SK-N-SH (cell line): ENCODE data around the gene MYO1E. TPM values are rescaled to one million over a fixed set of nuclear protein-coding genes. Genes with fewer than 3 reads are reported as not detected.

Experiments used
- CTCF ChIA-PET: fragments of 300-600, 350-600 bp; formaldehyde crosslinking; extraction: SDS; loops from one replicate; lab custom pipeline; 2021; lab: Yijun Ruan, JAX
- POLR2A ChIA-PET: fragments of 350-600 bp; sonication (Branson Sonifier 250); formaldehyde crosslinking; extraction: SDS; loops from one replicate; lab custom pipeline; 2020; ENCODE audit warnings: antibody characterized with exemption, inconsistent platforms; lab: Yijun Ruan, JAX
- DNase-seq: peaks from one replicate; pipeline ENCODE4 v3.0.0; 2012
- H2AFZ ChIP-seq: fragments of 200-600 bp; sonication (generic); 2 replicates; pipeline ENCODE4 v1.8.1; 2016; ENCODE audit warnings: antibody characterized with exemption, mild to moderate bottlenecking, low read depth
- H3F3A ChIP-seq: fragments of 200-600 bp; sonication (generic); replicated peaks from 2 replicates; pipeline ENCODE3; 2016; ENCODE audit warnings: antibody characterized with exemption, mild to moderate bottlenecking; ENCODE audit not compliant: insufficient read depth
- H3K27ac ChIP-seq, 2 experiments: fragments of 200-500 bp in 1 of 2; fragments of 200-600 bp in 1 of 2; sonication (Bioruptor generic) in 1 of 2; sonication (generic), shearing (Covaris generic) in 1 of 2; 2 replicates each; pipeline versions ENCODE4 v1.5.1 to v1.6.1; 2014 to 2016; ENCODE audit warnings: low read depth in 2 of 2, inconsistent platforms in 1 of 2, low read length in 1 of 2, mild to moderate bottlenecking in 1 of 2, mixed read lengths in 1 of 2
- H3K27me3 ChIP-seq: fragments of 200-600 bp; sonication (generic), shearing (Covaris generic); 2 replicates; pipeline ENCODE4 v1.6.1; 2016; ENCODE audit warnings: mixed run types; ENCODE audit not compliant: insufficient read depth
- H3K36me3 ChIP-seq, 2 experiments: fragments of 200-500 bp in 1 of 2; fragments of 200-600 bp in 1 of 2; sonication (Bioruptor generic) in 1 of 2; sonication (generic) in 1 of 2; replicated peaks in 1 of 2; 2 replicates each; pipeline versions ENCODE3 to v1.5.1; 2014 to 2016; ENCODE audit warnings: low read length in 1 of 2, mild to moderate bottlenecking in 1 of 2; ENCODE audit not compliant: insufficient read depth in 2 of 2, control insufficient read depth in 1 of 2
- H3K4me1 ChIP-seq, 2 experiments: fragments of 200-500 bp in 1 of 2; fragments of 200-600 bp in 1 of 2; sonication (Bioruptor generic) in 1 of 2; sonication (generic), shearing (Covaris generic) in 1 of 2; 2 replicates each; pipeline versions ENCODE4 v1.5.1 to v1.6.1; 2014 to 2016; ENCODE audit warnings: low read depth in 1 of 2, low read length in 1 of 2, mixed run types in 1 of 2; ENCODE audit not compliant: insufficient read depth in 2 of 2, control insufficient read depth in 1 of 2
- H3K4me2 ChIP-seq: fragments of 200-600 bp; sonication (generic), shearing (Covaris generic); 2 replicates; pipeline ENCODE4 v1.6.1; 2017; ENCODE audit warnings: mixed run types
- H3K4me3 ChIP-seq, 2 experiments: fragments of 200-500 bp in 1 of 2; fragments of 200-600 bp in 1 of 2; sonication (Bioruptor generic) in 1 of 2; sonication (generic), shearing (Covaris generic) in 1 of 2; 2 replicates each; pipeline versions ENCODE4 v1.5.1 to v1.8.1; 2014 to 2016; ENCODE audit warnings: low read depth in 2 of 2, inconsistent platforms in 1 of 2, low read length in 1 of 2, mild to moderate bottlenecking in 1 of 2, mixed read lengths in 1 of 2, moderate library complexity in 1 of 2
- H3K79me2 ChIP-seq: fragments of 200-600 bp; sonication (generic); 2 replicates; pipeline ENCODE4 v1.8.1; 2017; ENCODE audit warnings: mild to moderate bottlenecking; ENCODE audit not compliant: insufficient read depth
- H3K9ac ChIP-seq: fragments of 200-600 bp; sonication (generic); 2 replicates; pipeline ENCODE4 v1.6.1; 2017; ENCODE audit warnings: mixed run types
- H3K9me2 ChIP-seq: fragments of 200-600 bp; sonication (generic); 2 replicates; pipeline ENCODE4 v1.6.1; 2017; ENCODE audit warnings: mixed run types
- H3K9me3 ChIP-seq: fragments of 200-600 bp; sonication (generic); 2 replicates; pipeline ENCODE4 v1.6.1; 2017; ENCODE audit warnings: mixed run types, mild to moderate bottlenecking, moderate library complexity
- H4K20me1 ChIP-seq: fragments of 200-600 bp; sonication (generic); 2 replicates; pipeline ENCODE4 v1.6.1; 2017; ENCODE audit warnings: mild to moderate bottlenecking, mixed run types; ENCODE audit not compliant: insufficient read depth
- EP300 ChIP-seq, 2 experiments: IDR thresholded peaks; 2 replicates each; pipeline versions ENCODE4 v1.4.0 to v1.6.1; 2012; ENCODE audit warnings: borderline replicate concordance in 1 of 2, low read depth in 1 of 2, low read length in 1 of 2
- EZH2phosphoT487 ChIP-seq: fragments of 200-600 bp; sonication (generic); IDR thresholded peaks from 2 replicates; pipeline ENCODE4 v1.6.1; 2017; ENCODE audit warnings: low read depth, mixed run types, mild to moderate bottlenecking, antibody characterized with exemption, moderate library complexity, borderline replicate concordance
- FOSL2 ChIP-seq: IDR thresholded peaks from 2 replicates; pipeline ENCODE4 v1.4.0; 2012; ENCODE audit warnings: low read depth, mild to moderate bottlenecking, moderate library complexity, borderline replicate concordance
- GABPA ChIP-seq: IDR thresholded peaks from 2 replicates; pipeline ENCODE4 v1.4.0; 2012; ENCODE audit warnings: low read depth, mild to moderate bottlenecking
- GATA2 ChIP-seq: sonication (generic); formaldehyde crosslinking; IDR thresholded peaks from 2 replicates; pipeline ENCODE4 v1.5.0; 2020; ENCODE audit warnings: mild to moderate bottlenecking, missing genetic modification reagents
- JUND ChIP-seq: IDR thresholded peaks from 2 replicates; pipeline ENCODE4 v1.4.0; 2012
- MEF2A ChIP-seq: IDR thresholded peaks from 2 replicates; pipeline ENCODE4 v1.4.0; 2012; ENCODE audit warnings: low read depth, borderline replicate concordance
- NFIC ChIP-seq: IDR thresholded peaks from 2 replicates; pipeline ENCODE4 v1.4.0; 2012; ENCODE audit warnings: borderline replicate concordance
- POLR2AphosphoS5 ChIP-seq: IDR thresholded peaks from 2 replicates; pipeline ENCODE4 v1.6.1; 2012; ENCODE audit warnings: low read depth, low read length
- RCOR1 ChIP-seq: fragments of 150-350 bp; IDR thresholded peaks from 2 replicates; pipeline ENCODE4 v1.6.1; 2017; ENCODE audit warnings: antibody characterized with exemption, low read length
- REST ChIP-seq: IDR thresholded peaks from 2 replicates; pipeline ENCODE4 v1.6.1; 2012; ENCODE audit warnings: mild to moderate bottlenecking, low read depth, low read length, moderate library complexity
- RFX5 ChIP-seq: IDR thresholded peaks from 2 replicates; pipeline ENCODE4 v1.6.1; 2012; ENCODE audit warnings: mild to moderate bottlenecking, improper control_type of control experiment, low read length
- TAF1 ChIP-seq: IDR thresholded peaks from 2 replicates; pipeline ENCODE4 v1.6.1; 2012; ENCODE audit warnings: low read depth, mild to moderate bottlenecking, low read length, moderate library complexity, borderline replicate concordance
- TCF12 ChIP-seq: IDR thresholded peaks from 2 replicates; pipeline ENCODE4 v1.4.0; 2012
- WGBS: methylation state at CpG from one replicate; pipeline ENCODE4 v1.1.6; 2017; ENCODE audit warnings: low lambda C conversion rate; 5-methylcytosine and 5-hydroxymethylcytosine counted together
- polyA plus RNA-seq, 3 experiments: library from polyadenylated mRNA; depleted of rRNA; stranded (reverse); fragments of >200 nt; gene quantifications; 2 replicates each; pipeline ENCODE4 v1.2.3, GENCODE V29; 2012
- TF ChIP-seq, protein P1 (sequence below): IDR thresholded peaks from 2 replicates; pipeline ENCODE4 v1.4.0; 2012; ENCODE audit warnings: low read depth, borderline replicate concordance
- TF ChIP-seq, protein P2 (sequence below): IDR thresholded peaks from 2 replicates; pipeline ENCODE4; 2012

MYO1E gene
- polyA plus RNA-seq, 1 of the 3 experiments (the other 2 are of a cell fraction) = 9.7 TPM

GRCh38 chr15:59317211-59317610, 55.5 kb downstream of the MYO1E start:
- Histone ChIP-seq H3K4me1 (peaks cover 0 to 4% of the 10 kb centered on the region in 2 experiments; a peak in 2 of 4 replicates), H3K9ac (no peak overlapping the region), H3K4me2 (no peak overlapping the region), H3K9me2 (no peaks in the 10 kb centered on the region), H3K27me3 (no peaks in the 10 kb centered on the region), H4K20me1 (no peaks in the 10 kb centered on the region), H3K79me2 (peaks cover 69% of the 10 kb centered on the region), H3K9me3 (no peaks in the 10 kb centered on the region), H3F3A (peaks cover 7% of the 10 kb centered on the region), H2AFZ (no peak overlapping the region), H3K27ac (no peak overlapping the region), H3K36me3 (no peaks in the 10 kb centered on the region), H3K4me3 (no peak overlapping the region)
- no peak for DNase-seq
- CTCF ChIA-PET = no interaction called here
- POLR2A ChIA-PET = no interaction called here
- TF ChIP-seq POLR2AphosphoS5 (no peak), RCOR1 (no peak), EZH2phosphoT487 (no peak), REST (no peak)
- TF ChIP-seq, protein P1, sequence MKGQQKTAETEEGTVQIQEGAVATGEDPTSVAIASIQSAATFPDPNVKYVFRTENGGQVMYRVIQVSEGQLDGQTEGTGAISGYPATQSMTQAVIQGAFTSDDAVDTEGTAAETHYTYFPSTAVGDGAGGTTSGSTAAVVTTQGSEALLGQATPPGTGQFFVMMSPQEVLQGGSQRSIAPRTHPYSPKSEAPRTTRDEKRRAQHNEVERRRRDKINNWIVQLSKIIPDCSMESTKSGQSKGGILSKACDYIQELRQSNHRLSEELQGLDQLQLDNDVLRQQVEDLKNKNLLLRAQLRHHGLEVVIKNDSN = no peak
- 100% methylated on average over 1 of the region's 1 CpG for WGBS

- CTCF ChIA-PET = interaction anchor here (2.3 kb wide), 1 partner anchor 68 kb away, joined by 8 read pairs; no protein-coding TSS in a partner anchor
- POLR2A ChIA-PET = no interaction called here
- Histone ChIP-seq H3K4me2 (no peak overlapping the region), H3K36me3 (no peaks in the 10 kb centered on the region), H3K27me3 (no peaks in the 10 kb centered on the region), H3K4me1 (peaks cover 0 to 4% of the 10 kb centered on the region in 2 experiments; a peak in 2 of 4 replicates), H3K9me2 (no peaks in the 10 kb centered on the region), H4K20me1 (no peaks in the 10 kb centered on the region), H3F3A (peaks cover 7% of the 10 kb centered on the region), H3K9me3 (no peaks in the 10 kb centered on the region), H3K27ac (no peak overlapping the region; a peak in 1 of 4 replicates), H3K9ac (no peak overlapping the region), H2AFZ (no peak overlapping the region), H3K4me3 (no peak overlapping the region), H3K79me2 (peaks cover 69% of the 10 kb centered on the region)
- 63% methylated on average over 6 of the region's 6 CpGs for WGBS
- DNase-seq = no peak
- TF ChIP-seq TAF1 (no peak), EZH2phosphoT487 (no peak), MEF2A (no peak), TCF12 (peak; percentile 35; the same call in 1 of the 2 replicates), REST (no peak), RFX5 (no peak), NFIC (peak; percentile 33; the same call in 1 of the 2 replicates), GABPA (no peak), JUND (no peak), EP300 (IDR thresholded peaks at IDR 0.05; ENCODE audit: borderline replicate concordance in 1 of 2, low read depth in 1 of 2, low read length in 1 of 2) (peak in 1 of 2 experiments; percentile 42; a peak in 1 of 4 replicates), GATA2 (no peak), FOSL2 (no peak), POLR2AphosphoS5 (0 out of 2 replicates have a peak, but pooled peaks have one; percentile 16)
- TF ChIP-seq, protein P2, sequence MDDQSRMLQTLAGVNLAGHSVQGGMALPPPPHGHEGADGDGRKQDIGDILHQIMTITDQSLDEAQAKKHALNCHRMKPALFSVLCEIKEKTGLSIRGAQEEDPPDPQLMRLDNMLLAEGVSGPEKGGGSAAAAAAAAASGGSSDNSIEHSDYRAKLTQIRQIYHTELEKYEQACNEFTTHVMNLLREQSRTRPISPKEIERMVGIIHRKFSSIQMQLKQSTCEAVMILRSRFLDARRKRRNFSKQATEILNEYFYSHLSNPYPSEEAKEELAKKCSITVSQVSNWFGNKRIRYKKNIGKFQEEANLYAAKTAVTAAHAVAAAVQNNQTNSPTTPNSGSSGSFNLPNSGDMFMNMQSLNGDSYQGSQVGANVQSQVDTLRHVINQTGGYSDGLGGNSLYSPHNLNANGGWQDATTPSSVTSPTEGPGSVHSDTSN = peak; percentile 40
- TF ChIP-seq, protein P1 = no peak
Observed at GRCh38 chr15:59315914-59316451, 56.7 kb downstream of the MYO1E start.
